ENCODE data around the gene ARPC1A.

ARPC1A gene

DNA sequence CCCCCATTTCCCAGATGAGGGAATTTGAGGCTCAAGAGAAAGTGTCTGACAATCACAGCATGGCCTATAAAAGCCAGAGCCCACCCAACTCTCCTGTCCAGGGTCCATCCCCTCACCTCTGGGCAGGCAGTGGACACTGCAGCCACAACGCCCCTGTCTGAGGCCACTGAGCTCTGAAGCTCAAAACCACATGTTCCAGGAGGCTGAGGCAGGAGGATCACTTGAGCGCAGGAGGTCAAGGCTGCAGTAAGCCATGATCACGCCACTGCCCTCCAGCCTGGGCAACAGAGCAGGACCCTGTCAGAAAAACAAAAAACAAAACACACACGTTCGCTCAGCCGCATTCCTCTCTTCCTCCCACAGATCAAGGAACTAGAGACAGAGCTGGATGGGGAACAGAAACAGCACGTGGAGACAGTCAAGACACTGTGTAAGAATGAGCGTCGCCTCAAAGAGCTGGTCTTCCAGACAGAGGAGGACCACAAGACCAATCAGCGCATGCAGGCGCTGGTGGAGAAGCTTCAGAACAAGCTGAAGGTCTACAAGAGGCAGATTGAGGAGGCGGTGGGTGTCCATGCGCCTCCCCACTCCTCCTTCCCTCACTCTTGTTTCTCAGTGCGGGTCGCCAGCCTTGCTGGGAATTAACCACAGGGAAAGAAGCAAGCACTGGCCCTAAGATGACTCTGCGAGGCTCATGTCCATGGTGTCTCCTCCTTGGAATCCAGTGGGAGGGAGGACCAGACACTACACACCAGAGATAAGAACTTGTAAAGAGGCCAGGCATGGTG is 20.0 kb upstream of the ARPC1A start:
- Histone ChIP-seq H4K91ac (ENCODE audit: low read length) (no peak overlapping the region), H2BK15ac (ENCODE audit: low read depth, poor library complexity, severe bottlenecking) (no peak overlapping the region), H3K4me2 (ENCODE audit: low read length, poor library complexity, severe bottlenecking) (no peak overlapping the region), H3K4me1 (ENCODE audit: control insufficient read depth, insufficient read depth, low read depth, low read length) (peaks cover 4% of the 10 kb centered on the region), H3K9ac (ENCODE audit: low read length) (no peak overlapping the region), H3K4me3 (ENCODE audit: insufficient read depth in 1 of 2, low read depth in 1 of 2, low read length in 2 of 2) (no peak overlapping the region), H2AK5ac (ENCODE audit: low read length, severe bottlenecking) (no peak overlapping the region), H2BK5ac (ENCODE audit: low read depth, low read length, poor library complexity, severe bottlenecking) (no peak overlapping the region), H3K9me3 (ENCODE audit: control insufficient read depth, low read length) (peaks cover 7% of the 10 kb centered on the region), H3K4ac (ENCODE audit: low read depth in 1 of 2, low read length in 2 of 2) (no peak overlapping the region), H3K23ac (ENCODE audit: low read length in 2 of 2) (no peak overlapping the region), H2BK120ac (ENCODE audit: low read depth, low read length) (no peak overlapping the region), H3K79me1 (replicated peaks; ENCODE audit: low read length, poor library complexity, severe bottlenecking) (no peaks in the 10 kb centered on the region), H2BK12ac (ENCODE audit: low read length in 2 of 2) (no peak overlapping the region), H3K18ac (ENCODE audit: low read depth in 1 of 2, low read length in 2 of 2) (no peak overlapping the region), H3K27me3 (ENCODE audit: control insufficient read depth in 1 of 2, insufficient read depth in 1 of 2, low read length in 2 of 2) (no peaks in the 10 kb centered on the region), H2AFZ (ENCODE audit: low read depth, low read length) (no peak overlapping the region), H3K14ac (ENCODE audit: low read length in 2 of 2) (no peak overlapping the region), H3K36me3 (ENCODE audit: control insufficient read depth in 1 of 2, insufficient read depth in 2 of 2, low read depth in 1 of 2, low read length in 2 of 2) (no peaks in the 10 kb centered on the region), H4K8ac (ENCODE audit: low read length) (no peak overlapping the region), H3K27ac (ENCODE audit: low read length, poor library complexity, severe bottlenecking) (no peak overlapping the region)
- no peak for DNase-seq
- WGBS, result 88% methylated on average over 16 of the region's 16 CpGs

- Histone ChIP-seq H3K36me3 (ENCODE audit: control insufficient read depth in 1 of 2, insufficient read depth in 2 of 2, low read depth in 1 of 2, low read length in 2 of 2) (no peaks in the 10 kb centered on the region), H3K27ac (ENCODE audit: low read length, poor library complexity, severe bottlenecking) (no peak overlapping the region), H2AK5ac (ENCODE audit: low read length, severe bottlenecking) (no peak overlapping the region), H3K27me3 (ENCODE audit: control insufficient read depth in 1 of 2, insufficient read depth in 1 of 2, low read length in 2 of 2) (no peaks in the 10 kb centered on the region), H2AFZ (ENCODE audit: low read depth, low read length) (no peak overlapping the region), H2BK5ac (ENCODE audit: low read depth, low read length, poor library complexity, severe bottlenecking) (no peak overlapping the region), H3K18ac (ENCODE audit: low read depth in 1 of 2, low read length in 2 of 2) (no peak overlapping the region), H3K14ac (ENCODE audit: low read length in 2 of 2) (no peak overlapping the region), H3K4ac (ENCODE audit: low read depth in 1 of 2, low read length in 2 of 2) (no peak overlapping the region), H4K91ac (ENCODE audit: low read length) (no peak overlapping the region), H2BK15ac (ENCODE audit: low read depth, poor library complexity, severe bottlenecking) (no peak overlapping the region), H2BK120ac (ENCODE audit: low read depth, low read length) (no peak overlapping the region), H3K79me1 (replicated peaks; ENCODE audit: low read length, poor library complexity, severe bottlenecking) (no peaks in the 10 kb centered on the region), H3K23ac (ENCODE audit: low read length in 2 of 2) (no peak overlapping the region), H3K9me3 (ENCODE audit: control insufficient read depth, low read length) (peaks cover 7% of the 10 kb centered on the region), H3K4me3 (ENCODE audit: insufficient read depth in 1 of 2, low read depth in 1 of 2, low read length in 2 of 2) (no peak overlapping the region), H3K4me1 (ENCODE audit: control insufficient read depth, insufficient read depth, low read depth, low read length) (no peaks in the 10 kb centered on the region), H2BK12ac (ENCODE audit: low read length in 2 of 2) (no peak overlapping the region), H3K4me2 (ENCODE audit: low read length, poor library complexity, severe bottlenecking) (no peak overlapping the region), H4K8ac (ENCODE audit: low read length) (no peak overlapping the region), H3K9ac (ENCODE audit: low read length) (no peak overlapping the region)
- no peak for DNase-seq
- 97% methylated on average over 5 of the region's 7 CpGs for WGBS
Observed at GRCh38 chr7:99308461-99309074, 17.1 kb upstream of the ARPC1A start.

GRCh38 chr7:99309111-99309510 is 16.6 kb upstream of the ARPC1A start:
- no peak overlapping the region for H2BK15ac ChIP-seq (ENCODE audit: low read depth, poor library complexity, severe bottlenecking)
- no peaks in the 10 kb centered on the region for H3K27me3 ChIP-seq (ENCODE audit: control insufficient read depth in 1 of 2, insufficient read depth in 1 of 2, low read length in 2 of 2)
- H2BK12ac ChIP-seq (ENCODE audit: low read length in 2 of 2), result no peak overlapping the region
- no peak overlapping the region for H4K91ac ChIP-seq (ENCODE audit: low read length)
- H3K23ac ChIP-seq (ENCODE audit: low read length in 2 of 2), result no peak overlapping the region
- H3K27ac ChIP-seq (ENCODE audit: low read length, poor library complexity, severe bottlenecking), result no peak overlapping the region
- H4K8ac ChIP-seq (ENCODE audit: low read length), result no peak overlapping the region
- no peak overlapping the region for H3K9ac ChIP-seq (ENCODE audit: low read length)
- H3K9me3 ChIP-seq (ENCODE audit: control insufficient read depth, low read length), result peaks cover 7% of the 10 kb centered on the region
- no peak overlapping the region for H2BK5ac ChIP-seq (ENCODE audit: low read depth, low read length, poor library complexity, severe bottlenecking)
- H3K18ac ChIP-seq (ENCODE audit: low read depth in 1 of 2, low read length in 2 of 2), result no peak overlapping the region
- H3K79me1 ChIP-seq (replicated peaks; ENCODE audit: low read length, poor library complexity, severe bottlenecking), result no peaks in the 10 kb centered on the region
- H2BK120ac ChIP-seq (ENCODE audit: low read depth, low read length), result no peak overlapping the region
- 89% methylated on average over 7 of the region's 7 CpGs for WGBS
- H2AFZ ChIP-seq (ENCODE audit: low read depth, low read length), result no peak overlapping the region
- H3K4me3 ChIP-seq (ENCODE audit: insufficient read depth in 1 of 2, low read depth in 1 of 2, low read length in 2 of 2), result no peak overlapping the region
- H3K4me2 ChIP-seq (ENCODE audit: low read length, poor library complexity, severe bottlenecking), result no peak overlapping the region
- H3K4me1 ChIP-seq (ENCODE audit: control insufficient read depth, insufficient read depth, low read depth, low read length), result no peaks in the 10 kb centered on the region
- H3K36me3 ChIP-seq (ENCODE audit: control insufficient read depth in 1 of 2, insufficient read depth in 2 of 2, low read depth in 1 of 2, low read length in 2 of 2), result no peaks in the 10 kb centered on the region
- no peak overlapping the region for H3K14ac ChIP-seq (ENCODE audit: low read length in 2 of 2)
- H3K4ac ChIP-seq (ENCODE audit: low read depth in 1 of 2, low read length in 2 of 2), result no peak overlapping the region
- no peak overlapping the region for H2AK5ac ChIP-seq (ENCODE audit: low read length, severe bottlenecking)
- DNase-seq, result no peak

DNA sequence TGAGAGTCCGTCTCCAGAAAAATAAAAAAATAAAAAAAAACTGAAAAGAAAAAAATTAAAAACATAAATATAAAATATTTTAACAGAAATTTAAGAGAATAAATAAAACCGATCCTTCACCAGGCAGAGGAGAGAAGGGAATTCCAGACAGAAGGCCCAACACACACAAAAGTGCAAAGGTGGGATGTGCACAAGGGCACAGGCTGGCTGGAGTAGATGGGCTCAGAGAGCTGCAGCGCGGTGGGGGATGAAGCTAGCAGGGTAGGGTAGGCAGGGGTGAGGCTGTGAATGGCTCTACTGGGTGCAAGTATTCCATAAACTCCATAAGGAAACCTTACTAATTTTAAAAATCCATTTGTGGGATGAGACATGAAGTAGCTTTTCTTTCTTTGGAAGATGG is 15.7 kb upstream of the ARPC1A start:
- H3K4ac ChIP-seq (ENCODE audit: low read depth in 1 of 2, low read length in 2 of 2), result no peak overlapping the region
- no peak overlapping the region for H3K27ac ChIP-seq (ENCODE audit: low read length, poor library complexity, severe bottlenecking)
- DNase-seq, result no peak
- no peak overlapping the region for H2BK15ac ChIP-seq (ENCODE audit: low read depth, poor library complexity, severe bottlenecking)
- H3K36me3 ChIP-seq (ENCODE audit: control insufficient read depth in 1 of 2, insufficient read depth in 2 of 2, low read depth in 1 of 2, low read length in 2 of 2), result no peaks in the 10 kb centered on the region
- H3K18ac ChIP-seq (ENCODE audit: low read depth in 1 of 2, low read length in 2 of 2), result no peak overlapping the region
- no peak overlapping the region for H2BK12ac ChIP-seq (ENCODE audit: low read length in 2 of 2)
- no peak overlapping the region for H3K4me2 ChIP-seq (ENCODE audit: low read length, poor library complexity, severe bottlenecking)
- H2AFZ ChIP-seq (ENCODE audit: low read depth, low read length), result no peak overlapping the region
- H4K8ac ChIP-seq (ENCODE audit: low read length), result no peak overlapping the region
- no peak overlapping the region for H2AK5ac ChIP-seq (ENCODE audit: low read length, severe bottlenecking)
- no peaks in the 10 kb centered on the region for H3K4me1 ChIP-seq (ENCODE audit: control insufficient read depth, insufficient read depth, low read depth, low read length)
- H2BK120ac ChIP-seq (ENCODE audit: low read depth, low read length), result no peak overlapping the region
- H2BK5ac ChIP-seq (ENCODE audit: low read depth, low read length, poor library complexity, severe bottlenecking), result no peak overlapping the region
- H3K9me3 ChIP-seq (ENCODE audit: control insufficient read depth, low read length), result peaks cover 7% of the 10 kb centered on the region
- no peak overlapping the region for H3K23ac ChIP-seq (ENCODE audit: low read length in 2 of 2)
- H3K79me1 ChIP-seq (replicated peaks; ENCODE audit: low read length, poor library complexity, severe bottlenecking), result no peaks in the 10 kb centered on the region
- H3K27me3 ChIP-seq (ENCODE audit: control insufficient read depth in 1 of 2, insufficient read depth in 1 of 2, low read length in 2 of 2), result no peaks in the 10 kb centered on the region
- no peak overlapping the region for H3K4me3 ChIP-seq (ENCODE audit: insufficient read depth in 1 of 2, low read depth in 1 of 2, low read length in 2 of 2)
- H3K9ac ChIP-seq (ENCODE audit: low read length), result no peak overlapping the region
- no peak overlapping the region for H4K91ac ChIP-seq (ENCODE audit: low read length)
- WGBS, result 88% methylated on average over 1 of the region's 4 CpGs
- no peak overlapping the region for H3K14ac ChIP-seq (ENCODE audit: low read length in 2 of 2)
